Astrocyte (in vitro differentiated cells and primary cell): Measurements from ENCODE around the gene PNRC2. TPM values are rescaled to one million over a fixed set of nuclear protein-coding genes. Genes with fewer than 3 reads are reported as not detected.

Source experiments
- DNase-seq: peaks from one replicate; pipeline ENCODE4 v3.0.0-alpha.2; 2010; ENCODE audit warnings: low read depth
- FAIRE-seq: peaks from 2 replicates; lab custom pipeline; 2011; peaks lifted over from hg19 to GRCh38; lab: Jason Lieb, UNC
- H2AFZ ChIP-seq: 2 replicates; pipeline ENCODE4 v1.6.0; 2012; ENCODE audit warnings: low read depth, low read length, inconsistent platforms
- H3K27ac ChIP-seq: 2 replicates; pipeline ENCODE4 v1.5.1; 2011; ENCODE audit warnings: low read depth, low read length, inconsistent platforms
- H3K27me3 ChIP-seq: 2 replicates; pipeline ENCODE4 v1.6.0; 2011; ENCODE audit warnings: low read length, inconsistent platforms; ENCODE audit not compliant: insufficient read depth
- H3K36me3 ChIP-seq: 2 replicates; pipeline ENCODE4 v1.5.1; 2011; ENCODE audit warnings: low read length, inconsistent platforms; ENCODE audit not compliant: insufficient read depth
- H3K4me1 ChIP-seq: 2 replicates; pipeline ENCODE4 v1.5.1; 2011; ENCODE audit warnings: low read length, inconsistent platforms; ENCODE audit not compliant: insufficient read depth
- H3K4me2 ChIP-seq: 2 replicates; pipeline ENCODE4 v1.6.0; 2012; ENCODE audit warnings: low read length, inconsistent platforms
- H3K4me3 ChIP-seq: 2 replicates; pipeline ENCODE4 v1.5.1; 2011; ENCODE audit warnings: low read depth, mild to moderate bottlenecking, low read length, inconsistent platforms; ENCODE audit not compliant: insufficient read depth
- H3K79me2 ChIP-seq: 2 replicates; pipeline ENCODE4 v1.6.0; 2012; ENCODE audit warnings: mild to moderate bottlenecking, low read length, inconsistent platforms; ENCODE audit not compliant: insufficient read depth
- H3K9ac ChIP-seq: 2 replicates; pipeline ENCODE4 v1.6.0; 2012; ENCODE audit warnings: mild to moderate bottlenecking, low read length, inconsistent platforms
- H3K9me3 ChIP-seq: 2 replicates; pipeline ENCODE4 v1.5.1; 2012; ENCODE audit warnings: low read depth, mild to moderate bottlenecking, low read length, inconsistent platforms; ENCODE audit not compliant: insufficient read depth
- H4K20me1 ChIP-seq: 2 replicates; pipeline ENCODE4 v1.6.0; 2012; ENCODE audit warnings: low read length, inconsistent platforms; ENCODE audit not compliant: insufficient read depth
- H3K27ac Mint-ChIP-seq: one replicate; pipeline ENCODE4 v1.8.0; 2021; ENCODE audit warnings: mild to moderate bottlenecking, mixed read lengths; ENCODE audit not compliant: unreplicated experiment
- H3K27me3 Mint-ChIP-seq: one replicate; pipeline ENCODE4 v1.8.0; 2021; ENCODE audit warnings: low read depth, mixed read lengths; ENCODE audit not compliant: unreplicated experiment
- H3K36me3 Mint-ChIP-seq: one replicate; pipeline ENCODE4 v1.8.0; 2021; ENCODE audit warnings: low read depth, mixed read lengths; ENCODE audit not compliant: unreplicated experiment
- H3K4me1 Mint-ChIP-seq: one replicate; pipeline ENCODE4 v1.8.0; 2021; ENCODE audit warnings: low read depth, mixed read lengths; ENCODE audit not compliant: unreplicated experiment
- H3K4me3 Mint-ChIP-seq: one replicate; pipeline ENCODE4 v1.8.0; 2021; ENCODE audit warnings: mild to moderate bottlenecking, moderate library complexity, mixed read lengths; ENCODE audit not compliant: unreplicated experiment
- H3K9me3 Mint-ChIP-seq: one replicate; pipeline ENCODE4 v1.8.0; 2021; ENCODE audit warnings: mild to moderate bottlenecking, mixed read lengths; ENCODE audit not compliant: unreplicated experiment
- CTCF ChIP-seq: IDR thresholded peaks from 2 replicates; pipeline ENCODE4 v1.5.1; 2011; ENCODE audit warnings: low read depth, mild to moderate bottlenecking, inconsistent platforms, low read length, moderate library complexity; ENCODE audit not compliant: insufficient read depth
- EZH2 ChIP-seq: IDR thresholded peaks from 2 replicates; pipeline ENCODE4 v1.6.1; 2012; ENCODE audit warnings: mild to moderate bottlenecking, low read length, inconsistent platforms; ENCODE audit not compliant: insufficient read depth
- total RNA-seq: library from RNA; stranded (reverse); gene quantifications from 2 replicates; pipeline ENCODE4 v1.2.1, GENCODE V29; 2021

The PNRC2 gene
- total RNA-seq, 1 donor from 2014 or later = 83.8 TPM

- no peaks in the 10 kb centered on the region for H3K4me1 ChIP-seq
- H3K9me3 ChIP-seq = no peaks in the 10 kb centered on the region
- H3K36me3 ChIP-seq = peaks cover 47% of the 10 kb centered on the region
- no peaks in the 10 kb centered on the region for H3K27me3 ChIP-seq
- H3K4me2 ChIP-seq = no peak overlapping the region
- no peak overlapping the region for H3K27ac ChIP-seq
- H4K20me1 ChIP-seq = peaks cover 45% of the 10 kb centered on the region
- peaks cover 6% of the 10 kb centered on the region for H3K36me3 Mint-ChIP-seq
- TF ChIP-seq CTCF (no peak), EZH2 (no peak)
- H2AFZ ChIP-seq = no peak overlapping the region
- no peak overlapping the region for H3K4me3 ChIP-seq
- peaks cover 58% of the 10 kb centered on the region for H3K79me2 ChIP-seq
- no peak for DNase-seq
- no peak for FAIRE-seq
- H3K9ac ChIP-seq = no peak overlapping the region
- H3K4me1 Mint-ChIP-seq = peaks cover 18% of the 10 kb centered on the region
- no peaks in the 10 kb centered on the region for H3K27me3 Mint-ChIP-seq
- no peak overlapping the region for H3K27ac Mint-ChIP-seq
- H3K9me3 Mint-ChIP-seq = no peaks in the 10 kb centered on the region
- H3K4me3 Mint-ChIP-seq = no peak overlapping the region
These were observed 5.4 kb downstream of the PNRC2 start for GRCh38 chr1:23964790-23965740.

- FAIRE-seq (no peak), DNase-seq (no peak)
- Histone ChIP-seq H3K9ac (no peak overlapping the region), H3K4me2 (no peak overlapping the region), H4K20me1 (peaks cover 33% of the 10 kb centered on the region), H3K79me2 (peaks cover 55% of the 10 kb centered on the region), H3K27me3 (no peaks in the 10 kb centered on the region), H3K36me3 (peaks cover 55% of the 10 kb centered on the region), H3K27ac (no peak overlapping the region), H3K4me3 (no peak overlapping the region), H3K4me1 (no peaks in the 10 kb centered on the region), H3K9me3 (no peaks in the 10 kb centered on the region), H2AFZ (no peak overlapping the region)
- no peak for TF ChIP-seq CTCF
- TF ChIP-seq EZH2 = no peak
- H3K27ac Mint-ChIP-seq = no peak overlapping the region
- H3K36me3 Mint-ChIP-seq = peaks cover 4% of the 10 kb centered on the region
- H3K4me3 Mint-ChIP-seq = no peak overlapping the region
- no peaks in the 10 kb centered on the region for H3K27me3 Mint-ChIP-seq
- no peaks in the 10 kb centered on the region for H3K9me3 Mint-ChIP-seq
- peaks cover 11% of the 10 kb centered on the region for H3K4me1 Mint-ChIP-seq
These were observed 7.4 kb downstream of the PNRC2 start for GRCh38 chr1:23966973-23967493.
